Measurements from ENCODE around the gene USH2A.

GRCh38 chr1:216075339-216075738, 347.9 kb downstream of the USH2A start:
- no peak for TF ChIP-seq POLR2A (IDR thresholded peaks at IDR 0.05)
- no peak for TF ChIP-seq CTCF (IDR thresholded peaks at IDR 0.05)
